ENCODE measurements around the gene RFX3.

The RFX3 gene

GRCh38 chr9:3508521-3509291, 17.1 kb downstream of the RFX3 start (continued):
- TF ChIP-seq, protein P1, sequence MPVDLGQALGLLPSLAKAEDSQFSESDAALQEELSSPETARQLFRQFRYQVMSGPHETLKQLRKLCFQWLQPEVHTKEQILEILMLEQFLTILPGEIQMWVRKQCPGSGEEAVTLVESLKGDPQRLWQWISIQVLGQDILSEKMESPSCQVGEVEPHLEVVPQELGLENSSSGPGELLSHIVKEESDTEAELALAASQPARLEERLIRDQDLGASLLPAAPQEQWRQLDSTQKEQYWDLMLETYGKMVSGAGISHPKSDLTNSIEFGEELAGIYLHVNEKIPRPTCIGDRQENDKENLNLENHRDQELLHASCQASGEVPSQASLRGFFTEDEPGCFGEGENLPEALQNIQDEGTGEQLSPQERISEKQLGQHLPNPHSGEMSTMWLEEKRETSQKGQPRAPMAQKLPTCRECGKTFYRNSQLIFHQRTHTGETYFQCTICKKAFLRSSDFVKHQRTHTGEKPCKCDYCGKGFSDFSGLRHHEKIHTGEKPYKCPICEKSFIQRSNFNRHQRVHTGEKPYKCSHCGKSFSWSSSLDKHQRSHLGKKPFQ (tag by site-specific recombination; IDR thresholded peaks at IDR 0.05) = 0 out of 2 replicates have a peak, but pooled peaks have one; percentile 17
- TF ChIP-seq ZNF561 (tag by site-specific recombination; IDR thresholded peaks at IDR 0.05; ENCODE audit: borderline replicate concordance) = peak; percentile 85; the same call in 1 of the 2 replicates
- no peak for TF ChIP-seq ZNF544 (tag by site-specific recombination; IDR thresholded peaks at IDR 0.05)
- TF ChIP-seq ZNF274 (IDR thresholded peaks at IDR 0.05; ENCODE audit: low read length) = no peak
- TF ChIP-seq ZNF274 (tag by site-specific recombination; IDR thresholded peaks at IDR 0.05; ENCODE audit: borderline replicate concordance) = no peak
- TF ChIP-seq ZNF624 (tag by site-specific recombination; IDR thresholded peaks at IDR 0.05) = no peak
- TF ChIP-seq ZNF24 (tag by site-specific recombination; IDR thresholded peaks at IDR 0.05) = no peak
- peak; percentile 69; the same call in 1 of the 2 replicates for TF ChIP-seq ZNF580 (tag by site-specific recombination; IDR thresholded peaks at IDR 0.05)
- no peak for TF ChIP-seq ZBTB49 (tag by site-specific recombination; IDR thresholded peaks at IDR 0.05; ENCODE audit: low read depth)
- TF ChIP-seq ZFP69B (tag by site-specific recombination; IDR thresholded peaks at IDR 0.05) = peak; percentile 29; the same call in 1 of the 2 replicates
- TF ChIP-seq, protein P2, sequence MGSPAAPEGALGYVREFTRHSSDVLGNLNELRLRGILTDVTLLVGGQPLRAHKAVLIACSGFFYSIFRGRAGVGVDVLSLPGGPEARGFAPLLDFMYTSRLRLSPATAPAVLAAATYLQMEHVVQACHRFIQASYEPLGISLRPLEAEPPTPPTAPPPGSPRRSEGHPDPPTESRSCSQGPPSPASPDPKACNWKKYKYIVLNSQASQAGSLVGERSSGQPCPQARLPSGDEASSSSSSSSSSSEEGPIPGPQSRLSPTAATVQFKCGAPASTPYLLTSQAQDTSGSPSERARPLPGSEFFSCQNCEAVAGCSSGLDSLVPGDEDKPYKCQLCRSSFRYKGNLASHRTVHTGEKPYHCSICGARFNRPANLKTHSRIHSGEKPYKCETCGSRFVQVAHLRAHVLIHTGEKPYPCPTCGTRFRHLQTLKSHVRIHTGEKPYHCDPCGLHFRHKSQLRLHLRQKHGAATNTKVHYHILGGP (tag by site-specific recombination; IDR thresholded peaks at IDR 0.05) = peak; percentile 22; the same call in 1 of the 2 replicates

GRCh38 chr9:3508078-3508431, 17.7 kb downstream of the RFX3 start:
- H3K36me3 ChIP-seq (ENCODE audit: control insufficient read depth in 2 of 2, insufficient read depth in 1 of 2, low read length in 2 of 2) = no peaks in the 10 kb centered on the region
- POLR2A ChIA-PET = interaction anchor here (3.2 kb wide), 1 partner anchor 19 kb away, joined by 33 read pairs; the partner anchor contains the start of gene RFX3
- H3K4me3 ChIP-seq (ENCODE audit: low read depth, low read length) = no peak overlapping the region
- CTCF ChIA-PET = interaction anchor here (0.6 to 0.7 kb wide), 3 partner anchors 16 to 178 kb away, joined by 3 read pairs; no protein-coding TSS in a partner anchor
- H3K4me1 ChIP-seq (ENCODE audit: control insufficient read depth, insufficient read depth, low read length) = peaks cover 9% of the 10 kb centered on the region
- no peak for TF ChIP-seq ZNF777 (tag by site-specific recombination; IDR thresholded peaks at IDR 0.05; ENCODE audit: borderline replicate concordance)
- peak overlapping the region; percentile 18 for H3K27ac ChIP-seq (ENCODE audit: extremely low read depth, low read depth, low read length)
- H3K9me3 ChIP-seq (ENCODE audit: control insufficient read depth, insufficient read depth, low read depth, low read length) = no peaks in the 10 kb centered on the region

DNA sequence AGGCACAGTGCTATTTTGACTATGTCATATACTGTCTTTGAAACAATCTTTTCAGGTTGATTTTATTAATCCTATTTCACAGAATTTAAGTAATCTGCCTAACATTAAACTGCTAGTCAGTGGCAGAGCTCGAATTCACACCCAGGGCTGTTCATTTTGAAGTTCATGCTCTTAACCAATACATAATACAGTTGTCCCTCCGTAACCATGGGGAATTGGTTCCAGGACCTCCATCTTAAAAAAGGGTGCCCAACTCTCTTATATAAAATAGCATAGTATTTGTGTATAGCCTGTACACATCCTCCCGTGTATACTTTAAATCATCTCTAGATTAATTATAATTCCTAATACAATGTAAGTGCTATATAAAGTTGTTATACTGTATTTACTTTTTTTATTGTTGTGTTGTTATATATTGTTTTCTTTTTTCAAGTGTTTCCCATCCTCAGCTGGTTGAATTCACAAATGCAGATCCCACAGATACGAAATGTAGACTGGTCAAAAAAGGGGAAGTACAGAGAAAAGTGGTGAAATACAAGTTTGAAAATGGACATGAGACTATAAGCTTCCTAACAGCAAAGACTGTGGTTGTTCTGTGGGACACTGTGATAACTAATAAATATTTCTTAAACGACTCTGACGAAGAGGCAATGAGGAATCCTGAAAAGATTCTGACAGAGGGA, 18.3 kb downstream of the RFX3 start:
- H3K4me1 ChIP-seq (ENCODE audit: control insufficient read depth, insufficient read depth, low read length) = peaks cover 9% of the 10 kb centered on the region
- H3K27ac ChIP-seq (ENCODE audit: extremely low read depth, low read depth, low read length) = peak overlapping the region; percentile 18
- ChIA-PET POLR2A (interaction anchor here (1.0 to 3.2 kb wide), 2 partner anchors 11 to 19 kb away, joined by 3 to 33 read pairs; partner anchors contain the start of gene RFX3), CTCF (interaction anchor here (0.6 to 1.0 kb wide), 3 partner anchors 17 to 178 kb away, joined by 3 read pairs; no protein-coding TSS in a partner anchor)
- no peak for TF ChIP-seq PATZ1 (tag by site-specific recombination; IDR thresholded peaks at IDR 0.05)
- TF ChIP-seq, protein P3, sequence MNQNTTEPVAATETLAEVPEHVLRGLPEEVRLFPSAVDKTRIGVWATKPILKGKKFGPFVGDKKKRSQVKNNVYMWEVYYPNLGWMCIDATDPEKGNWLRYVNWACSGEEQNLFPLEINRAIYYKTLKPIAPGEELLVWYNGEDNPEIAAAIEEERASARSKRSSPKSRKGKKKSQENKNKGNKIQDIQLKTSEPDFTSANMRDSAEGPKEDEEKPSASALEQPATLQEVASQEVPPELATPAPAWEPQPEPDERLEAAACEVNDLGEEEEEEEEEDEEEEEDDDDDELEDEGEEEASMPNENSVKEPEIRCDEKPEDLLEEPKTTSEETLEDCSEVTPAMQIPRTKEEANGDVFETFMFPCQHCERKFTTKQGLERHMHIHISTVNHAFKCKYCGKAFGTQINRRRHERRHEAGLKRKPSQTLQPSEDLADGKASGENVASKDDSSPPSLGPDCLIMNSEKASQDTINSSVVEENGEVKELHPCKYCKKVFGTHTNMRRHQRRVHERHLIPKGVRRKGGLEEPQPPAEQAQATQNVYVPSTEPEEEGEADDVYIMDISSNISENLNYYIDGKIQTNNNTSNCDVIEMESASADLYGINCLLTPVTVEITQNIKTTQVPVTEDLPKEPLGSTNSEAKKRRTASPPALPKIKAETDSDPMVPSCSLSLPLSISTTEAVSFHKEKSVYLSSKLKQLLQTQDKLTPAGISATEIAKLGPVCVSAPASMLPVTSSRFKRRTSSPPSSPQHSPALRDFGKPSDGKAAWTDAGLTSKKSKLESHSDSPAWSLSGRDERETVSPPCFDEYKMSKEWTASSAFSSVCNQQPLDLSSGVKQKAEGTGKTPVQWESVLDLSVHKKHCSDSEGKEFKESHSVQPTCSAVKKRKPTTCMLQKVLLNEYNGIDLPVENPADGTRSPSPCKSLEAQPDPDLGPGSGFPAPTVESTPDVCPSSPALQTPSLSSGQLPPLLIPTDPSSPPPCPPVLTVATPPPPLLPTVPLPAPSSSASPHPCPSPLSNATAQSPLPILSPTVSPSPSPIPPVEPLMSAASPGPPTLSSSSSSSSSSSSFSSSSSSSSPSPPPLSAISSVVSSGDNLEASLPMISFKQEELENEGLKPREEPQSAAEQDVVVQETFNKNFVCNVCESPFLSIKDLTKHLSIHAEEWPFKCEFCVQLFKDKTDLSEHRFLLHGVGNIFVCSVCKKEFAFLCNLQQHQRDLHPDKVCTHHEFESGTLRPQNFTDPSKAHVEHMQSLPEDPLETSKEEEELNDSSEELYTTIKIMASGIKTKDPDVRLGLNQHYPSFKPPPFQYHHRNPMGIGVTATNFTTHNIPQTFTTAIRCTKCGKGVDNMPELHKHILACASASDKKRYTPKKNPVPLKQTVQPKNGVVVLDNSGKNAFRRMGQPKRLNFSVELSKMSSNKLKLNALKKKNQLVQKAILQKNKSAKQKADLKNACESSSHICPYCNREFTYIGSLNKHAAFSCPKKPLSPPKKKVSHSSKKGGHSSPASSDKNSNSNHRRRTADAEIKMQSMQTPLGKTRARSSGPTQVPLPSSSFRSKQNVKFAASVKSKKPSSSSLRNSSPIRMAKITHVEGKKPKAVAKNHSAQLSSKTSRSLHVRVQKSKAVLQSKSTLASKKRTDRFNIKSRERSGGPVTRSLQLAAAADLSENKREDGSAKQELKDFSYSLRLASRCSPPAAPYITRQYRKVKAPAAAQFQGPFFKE (tag by site-specific recombination; IDR thresholded peaks at IDR 0.05; ENCODE audit: borderline replicate concordance) = no peak
- TF ChIP-seq ZNF311 (tag by site-specific recombination; IDR thresholded peaks at IDR 0.05; ENCODE audit: borderline replicate concordance) = no peak
- H3K36me3 ChIP-seq (ENCODE audit: control insufficient read depth in 2 of 2, insufficient read depth in 1 of 2, low read length in 2 of 2) = no peaks in the 10 kb centered on the region
- H3K9me3 ChIP-seq (ENCODE audit: control insufficient read depth, insufficient read depth, low read depth, low read length) = no peaks in the 10 kb centered on the region
- no peak overlapping the region for H3K4me3 ChIP-seq (ENCODE audit: low read depth, low read length)
